Liver (tissue), 3 donors: ENCODE data around the gene DNAJC6.

Experiments used
- EGR1 ChIP-seq, 2 donors: IDR thresholded peaks; 2 replicates each; pipeline ENCODE4 v1.6.1; 2016 to 2018; ENCODE audit warnings: antibody characterized with exemption in 2 of 2, low read depth in 2 of 2
- FOXA1 ChIP-seq: IDR thresholded peaks from 2 replicates; pipeline ENCODE4 v1.6.1; 2016; ENCODE audit warnings: antibody characterized with exemption
- GABPA ChIP-seq, 2 donors: IDR thresholded peaks in 1 of 2; conservative IDR thresholded peaks in 1 of 2; 2 replicates each; pipeline ENCODE4 v1.6.1; 2016; ENCODE audit warnings: antibody characterized with exemption in 2 of 2, mild to moderate bottlenecking in 1 of 2, moderate library complexity in 1 of 2
- JUND ChIP-seq, 2 donors: IDR thresholded peaks; 2 replicates each; pipeline ENCODE4 v1.6.1; 2016; ENCODE audit warnings: antibody characterized with exemption in 2 of 2
- RAD21 ChIP-seq, 2 donors: IDR thresholded peaks; 2 replicates each; pipeline ENCODE4 v1.6.1; 2016; ENCODE audit warnings: antibody characterized with exemption in 2 of 2, mild to moderate bottlenecking in 2 of 2
- TF ChIP-seq, protein P1 (sequence below): fragments of 150-350 bp; IDR thresholded peaks from 2 replicates; pipeline ENCODE4 v1.5.1; 2017; ENCODE audit warnings: improper control_type of control experiment, low read depth, low read length; ENCODE audit not compliant: missing input control
- TF ChIP-seq, protein P2 (sequence below): IDR thresholded peaks from 2 replicates; pipeline ENCODE4 v1.6.1; 2016; ENCODE audit warnings: antibody characterized with exemption
- TF ChIP-seq, protein P3 (sequence below): IDR thresholded peaks from 2 replicates; pipeline ENCODE4 v1.6.1; 2016; ENCODE audit warnings: antibody characterized with exemption
- donor health status: healthy.
- donor health status: healthy.

DNA sequence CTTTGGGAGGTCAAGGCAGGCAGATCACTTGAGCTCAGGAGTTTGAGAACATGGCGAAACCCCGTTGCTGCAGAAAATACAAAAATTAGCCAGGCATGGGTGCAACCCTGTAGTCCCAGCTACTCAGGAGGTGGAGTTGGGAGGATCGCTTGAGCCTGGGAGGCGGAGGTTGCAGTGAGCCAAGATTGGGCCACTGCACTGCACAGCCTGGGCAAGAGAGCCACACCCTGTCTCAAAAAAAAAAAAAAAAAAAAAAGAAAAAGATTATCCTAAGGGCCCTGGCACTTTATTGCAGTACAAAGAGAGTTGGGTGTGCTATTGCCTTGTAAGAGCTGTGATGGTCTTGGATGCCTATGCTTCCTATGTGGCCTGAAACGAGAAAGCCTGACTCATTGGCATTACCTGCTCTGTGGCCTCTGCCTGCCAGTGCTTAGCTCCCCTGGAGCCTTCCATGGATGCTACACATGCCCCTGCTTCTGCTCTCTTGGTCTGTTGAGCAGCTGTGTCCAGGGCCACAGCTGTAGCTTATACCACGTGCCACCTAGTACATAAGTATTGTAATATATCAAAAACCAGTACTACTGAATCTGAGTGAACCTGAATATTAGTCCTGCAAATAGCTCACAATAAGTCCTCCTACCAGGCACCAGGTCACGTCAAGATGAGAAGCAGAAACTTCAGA is 45.8 kb downstream of the DNAJC6 start:
- TF ChIP-seq, protein P1, sequence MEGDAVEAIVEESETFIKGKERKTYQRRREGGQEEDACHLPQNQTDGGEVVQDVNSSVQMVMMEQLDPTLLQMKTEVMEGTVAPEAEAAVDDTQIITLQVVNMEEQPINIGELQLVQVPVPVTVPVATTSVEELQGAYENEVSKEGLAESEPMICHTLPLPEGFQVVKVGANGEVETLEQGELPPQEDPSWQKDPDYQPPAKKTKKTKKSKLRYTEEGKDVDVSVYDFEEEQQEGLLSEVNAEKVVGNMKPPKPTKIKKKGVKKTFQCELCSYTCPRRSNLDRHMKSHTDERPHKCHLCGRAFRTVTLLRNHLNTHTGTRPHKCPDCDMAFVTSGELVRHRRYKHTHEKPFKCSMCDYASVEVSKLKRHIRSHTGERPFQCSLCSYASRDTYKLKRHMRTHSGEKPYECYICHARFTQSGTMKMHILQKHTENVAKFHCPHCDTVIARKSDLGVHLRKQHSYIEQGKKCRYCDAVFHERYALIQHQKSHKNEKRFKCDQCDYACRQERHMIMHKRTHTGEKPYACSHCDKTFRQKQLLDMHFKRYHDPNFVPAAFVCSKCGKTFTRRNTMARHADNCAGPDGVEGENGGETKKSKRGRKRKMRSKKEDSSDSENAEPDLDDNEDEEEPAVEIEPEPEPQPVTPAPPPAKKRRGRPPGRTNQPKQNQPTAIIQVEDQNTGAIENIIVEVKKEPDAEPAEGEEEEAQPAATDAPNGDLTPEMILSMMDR: no peak
- TF ChIP-seq JUND (IDR thresholded peaks at IDR 0.05) (no peak), RAD21 (IDR thresholded peaks at IDR 0.05) (no peak), FOXA1 (no peak), GABPA (IDR thresholded peaks at IDR 0.05 in 1 of 2, conservative IDR thresholded peaks at IDR 0.05 in 1 of 2) (no peak), EGR1 (IDR thresholded peaks at IDR 0.05; ENCODE audit: low read depth in 2 of 2) (no peak)
- TF ChIP-seq, protein P2, sequence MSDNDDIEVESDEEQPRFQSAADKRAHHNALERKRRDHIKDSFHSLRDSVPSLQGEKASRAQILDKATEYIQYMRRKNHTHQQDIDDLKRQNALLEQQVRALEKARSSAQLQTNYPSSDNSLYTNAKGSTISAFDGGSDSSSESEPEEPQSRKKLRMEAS: no peak
- TF ChIP-seq, protein P3, sequence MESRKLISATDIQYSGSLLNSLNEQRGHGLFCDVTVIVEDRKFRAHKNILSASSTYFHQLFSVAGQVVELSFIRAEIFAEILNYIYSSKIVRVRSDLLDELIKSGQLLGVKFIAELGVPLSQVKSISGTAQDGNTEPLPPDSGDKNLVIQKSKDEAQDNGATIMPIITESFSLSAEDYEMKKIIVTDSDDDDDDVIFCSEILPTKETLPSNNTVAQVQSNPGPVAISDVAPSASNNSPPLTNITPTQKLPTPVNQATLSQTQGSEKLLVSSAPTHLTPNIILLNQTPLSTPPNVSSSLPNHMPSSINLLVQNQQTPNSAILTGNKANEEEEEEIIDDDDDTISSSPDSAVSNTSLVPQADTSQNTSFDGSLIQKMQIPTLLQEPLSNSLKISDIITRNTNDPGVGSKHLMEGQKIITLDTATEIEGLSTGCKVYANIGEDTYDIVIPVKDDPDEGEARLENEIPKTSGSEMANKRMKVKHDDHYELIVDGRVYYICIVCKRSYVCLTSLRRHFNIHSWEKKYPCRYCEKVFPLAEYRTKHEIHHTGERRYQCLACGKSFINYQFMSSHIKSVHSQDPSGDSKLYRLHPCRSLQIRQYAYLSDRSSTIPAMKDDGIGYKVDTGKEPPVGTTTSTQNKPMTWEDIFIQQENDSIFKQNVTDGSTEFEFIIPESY: no peak
